Measurements from ENCODE around the gene IL9.

DNA sequence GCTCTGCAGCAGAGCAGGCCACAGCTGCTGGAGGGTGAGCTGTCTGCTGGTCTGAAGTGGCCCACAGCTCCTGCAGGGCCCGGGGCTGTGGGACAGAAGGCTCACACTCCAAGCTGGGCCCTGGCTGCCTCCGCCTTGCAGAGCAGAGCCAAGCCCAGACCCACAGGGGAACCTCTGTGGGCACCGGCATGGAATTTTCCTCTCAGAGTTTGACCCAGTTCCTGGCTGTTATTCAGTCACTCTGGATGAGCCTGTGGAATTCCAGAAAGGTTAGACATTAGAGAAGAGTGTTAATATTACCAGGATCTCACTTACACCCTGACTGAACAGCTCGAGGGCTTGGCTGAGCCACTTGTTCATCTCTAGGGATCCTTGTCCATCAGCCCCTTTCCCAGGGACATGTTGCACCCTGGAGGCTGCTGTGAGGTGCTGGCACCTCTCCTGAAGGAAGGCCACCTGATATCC lies 17.5 kb downstream of the IL9 start:
- TF ChIP-seq POLR2A (IDR thresholded peaks at IDR 0.05) (no peak), CTCF (IDR thresholded peaks at IDR 0.05) (no peak)
